HL-60 (cell line): Measurements from ENCODE around the gene MAP4K5.
"Not testable (repeated sequence)": the region's sequence is repeated elsewhere in the genome, so short reads cannot be mapped to it uniquely, and the experiment has no call there.

ENCODE experiments used
- DNase-seq, 2 experiments: peaks; one replicate each; pipeline ENCODE4 v3.0.0-alpha.2; 2010 to 2020; ENCODE audit warnings: low read depth in 1 of 2, low spot score in 1 of 2
- H3K27ac ChIP-seq: fragments of 250-450 bp; sonication (Bioruptor Pico); replicated peaks from 2 replicates; pipeline ENCODE4 v1.5.1; 2020; ENCODE audit warnings: mild to moderate bottlenecking, moderate library complexity
- H3K27me3 ChIP-seq: fragments of 250-450 bp; sonication (Bioruptor Pico); 2 replicates; pipeline ENCODE4 v1.5.1; 2021; ENCODE audit warnings: mild to moderate bottlenecking, moderate library complexity; ENCODE audit not compliant: insufficient read depth, poor library complexity, severe bottlenecking
- H3K4me3 ChIP-seq: replicated peaks from 2 replicates; pipeline ENCODE4 v1.5.1; 2011; ENCODE audit warnings: mild to moderate bottlenecking, control low read depth, low read length; ENCODE audit not compliant: insufficient read depth
- GABPA ChIP-seq: IDR thresholded peaks from 2 replicates; pipeline ENCODE4 v1.6.1; 2012; ENCODE audit warnings: low read depth
- POLR2AphosphoS5 ChIP-seq: IDR thresholded peaks from 2 replicates; pipeline ENCODE4 v1.6.1; 2012; ENCODE audit warnings: low read depth
- SPI1 ChIP-seq: IDR thresholded peaks from 2 replicates; pipeline ENCODE4 v1.6.1; 2012; ENCODE audit warnings: low read depth, mild to moderate bottlenecking, borderline replicate concordance
- TF ChIP-seq, protein P1 (sequence below): IDR thresholded peaks from one replicate; pipeline ENCODE4 v1.5.1; 2011; ENCODE audit warnings: low read length, control low read depth, inconsistent platforms; ENCODE audit not compliant: insufficient read depth
- TF ChIP-seq, protein P2 (sequence below): IDR thresholded peaks from 2 replicates; pipeline ENCODE4 v1.6.1; 2012; ENCODE audit warnings: low read depth; ENCODE audit not compliant: insufficient replicate concordance

Gene MAP4K5

DNA sequence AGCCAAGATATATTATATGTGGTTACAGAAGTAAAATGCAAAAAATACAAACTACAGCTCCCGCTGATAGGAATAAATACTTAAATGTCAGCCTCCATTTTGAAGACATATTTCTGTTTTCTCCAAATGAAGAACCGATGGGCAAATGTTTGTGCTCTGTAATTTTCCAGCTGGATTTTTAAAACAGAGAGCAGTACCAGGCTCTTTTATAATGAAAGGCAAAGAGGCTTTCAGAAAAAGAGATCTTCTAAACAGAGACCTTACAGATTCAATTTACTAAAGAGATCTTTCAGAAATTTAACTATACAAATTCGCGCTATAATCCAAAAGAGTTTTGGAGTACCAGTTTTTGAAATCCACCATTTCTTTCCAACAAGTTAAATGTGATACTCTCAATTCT is 19.9 kb downstream of the MAP4K5 start:
- TF ChIP-seq, protein P1, sequence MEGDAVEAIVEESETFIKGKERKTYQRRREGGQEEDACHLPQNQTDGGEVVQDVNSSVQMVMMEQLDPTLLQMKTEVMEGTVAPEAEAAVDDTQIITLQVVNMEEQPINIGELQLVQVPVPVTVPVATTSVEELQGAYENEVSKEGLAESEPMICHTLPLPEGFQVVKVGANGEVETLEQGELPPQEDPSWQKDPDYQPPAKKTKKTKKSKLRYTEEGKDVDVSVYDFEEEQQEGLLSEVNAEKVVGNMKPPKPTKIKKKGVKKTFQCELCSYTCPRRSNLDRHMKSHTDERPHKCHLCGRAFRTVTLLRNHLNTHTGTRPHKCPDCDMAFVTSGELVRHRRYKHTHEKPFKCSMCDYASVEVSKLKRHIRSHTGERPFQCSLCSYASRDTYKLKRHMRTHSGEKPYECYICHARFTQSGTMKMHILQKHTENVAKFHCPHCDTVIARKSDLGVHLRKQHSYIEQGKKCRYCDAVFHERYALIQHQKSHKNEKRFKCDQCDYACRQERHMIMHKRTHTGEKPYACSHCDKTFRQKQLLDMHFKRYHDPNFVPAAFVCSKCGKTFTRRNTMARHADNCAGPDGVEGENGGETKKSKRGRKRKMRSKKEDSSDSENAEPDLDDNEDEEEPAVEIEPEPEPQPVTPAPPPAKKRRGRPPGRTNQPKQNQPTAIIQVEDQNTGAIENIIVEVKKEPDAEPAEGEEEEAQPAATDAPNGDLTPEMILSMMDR = no peak
- TF ChIP-seq, protein P2, sequence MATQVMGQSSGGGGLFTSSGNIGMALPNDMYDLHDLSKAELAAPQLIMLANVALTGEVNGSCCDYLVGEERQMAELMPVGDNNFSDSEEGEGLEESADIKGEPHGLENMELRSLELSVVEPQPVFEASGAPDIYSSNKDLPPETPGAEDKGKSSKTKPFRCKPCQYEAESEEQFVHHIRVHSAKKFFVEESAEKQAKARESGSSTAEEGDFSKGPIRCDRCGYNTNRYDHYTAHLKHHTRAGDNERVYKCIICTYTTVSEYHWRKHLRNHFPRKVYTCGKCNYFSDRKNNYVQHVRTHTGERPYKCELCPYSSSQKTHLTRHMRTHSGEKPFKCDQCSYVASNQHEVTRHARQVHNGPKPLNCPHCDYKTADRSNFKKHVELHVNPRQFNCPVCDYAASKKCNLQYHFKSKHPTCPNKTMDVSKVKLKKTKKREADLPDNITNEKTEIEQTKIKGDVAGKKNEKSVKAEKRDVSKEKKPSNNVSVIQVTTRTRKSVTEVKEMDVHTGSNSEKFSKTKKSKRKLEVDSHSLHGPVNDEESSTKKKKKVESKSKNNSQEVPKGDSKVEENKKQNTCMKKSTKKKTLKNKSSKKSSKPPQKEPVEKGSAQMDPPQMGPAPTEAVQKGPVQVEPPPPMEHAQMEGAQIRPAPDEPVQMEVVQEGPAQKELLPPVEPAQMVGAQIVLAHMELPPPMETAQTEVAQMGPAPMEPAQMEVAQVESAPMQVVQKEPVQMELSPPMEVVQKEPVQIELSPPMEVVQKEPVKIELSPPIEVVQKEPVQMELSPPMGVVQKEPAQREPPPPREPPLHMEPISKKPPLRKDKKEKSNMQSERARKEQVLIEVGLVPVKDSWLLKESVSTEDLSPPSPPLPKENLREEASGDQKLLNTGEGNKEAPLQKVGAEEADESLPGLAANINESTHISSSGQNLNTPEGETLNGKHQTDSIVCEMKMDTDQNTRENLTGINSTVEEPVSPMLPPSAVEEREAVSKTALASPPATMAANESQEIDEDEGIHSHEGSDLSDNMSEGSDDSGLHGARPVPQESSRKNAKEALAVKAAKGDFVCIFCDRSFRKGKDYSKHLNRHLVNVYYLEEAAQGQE = no peak
- TF ChIP-seq GABPA (no peak), POLR2AphosphoS5 (no peak), SPI1 (no peak)
- H3K27me3 ChIP-seq = no peaks in the 10 kb centered on the region
- DNase-seq = no peak
- no peak overlapping the region for H3K27ac ChIP-seq
- H3K4me3 ChIP-seq = no peak overlapping the region

- TF ChIP-seq GABPA (no peak), POLR2AphosphoS5 (no peak), SPI1 (no peak)
- TF ChIP-seq, protein P1 = no peak
- TF ChIP-seq, protein P2 = no peak
- DNase-seq = no peak
- Histone ChIP-seq H3K27ac (no peak overlapping the region), H3K4me3 (no peak overlapping the region), H3K27me3 (no peaks in the 10 kb centered on the region)
Measured at GRCh38 chr14:50510157-50510556, 22.2 kb downstream of the MAP4K5 start.

DNA sequence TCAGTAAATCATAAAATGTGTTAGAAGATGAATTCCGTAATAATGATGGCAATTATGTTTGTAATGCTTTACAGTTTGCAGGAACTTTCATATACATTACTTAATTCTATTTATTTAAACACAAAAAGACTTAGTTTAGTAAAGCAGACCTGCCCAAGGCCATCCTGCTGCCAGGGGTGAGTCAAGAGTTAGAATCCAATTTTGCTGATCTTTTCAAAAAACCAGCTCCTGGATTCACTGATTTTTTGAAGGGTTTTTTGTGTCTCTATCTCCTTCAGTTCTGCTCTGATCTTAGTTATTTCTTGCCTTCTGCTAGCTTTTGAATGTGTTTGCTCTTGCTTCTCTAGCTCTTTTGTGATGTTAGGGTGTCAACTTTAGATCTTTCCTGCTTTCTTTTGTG is 25.3 kb downstream of the MAP4K5 start:
- not testable (repeated sequence) for H3K27ac ChIP-seq, H3K27me3 ChIP-seq, DNase-seq, H3K4me3 ChIP-seq

GRCh38 chr14:50501642-50502041 is 30.7 kb downstream of the MAP4K5 start:
- H3K27me3 ChIP-seq = no peaks in the 10 kb centered on the region
- no peak for DNase-seq
- H3K4me3 ChIP-seq = no peak overlapping the region
- no peak overlapping the region for H3K27ac ChIP-seq
- TF ChIP-seq, protein P1 = no peak
- TF ChIP-seq, protein P2 = no peak
- no peak for TF ChIP-seq SPI1
- no peak for TF ChIP-seq GABPA
- no peak for TF ChIP-seq POLR2AphosphoS5
